Neutrophil (primary cell): ENCODE measurements around the gene EGFR.

Experiments used
- H3K27ac ChIP-seq: fragments of 200-600 bp; sonication (generic); 2 replicates; pipeline ENCODE4 v1.5.1; 2016; ENCODE audit warnings: mild to moderate bottlenecking, moderate library complexity
- H3K27me3 ChIP-seq: fragments of 200-600 bp; sonication (generic); 2 replicates; pipeline ENCODE4 v1.6.0; 2016; ENCODE audit warnings: mild to moderate bottlenecking
- H3K36me3 ChIP-seq: fragments of 200-600 bp; sonication (generic); 2 replicates; pipeline ENCODE4 v1.5.1; 2017
- H3K4me1 ChIP-seq, 2 experiments: fragments of 200-600 bp in 1 of 2; sonication (generic) in 1 of 2; 1 replicate in 1 of 2; 2 replicates in 1 of 2; pipeline versions ENCODE4 v1.5.1 to v1.6.1; 2013 to 2016; ENCODE audit warnings: low read depth in 1 of 2, low read length in 1 of 2, mild to moderate bottlenecking in 1 of 2, moderate library complexity in 1 of 2; ENCODE audit not compliant: control insufficient read depth in 1 of 2, insufficient read depth in 1 of 2
- H3K4me3 ChIP-seq, 2 experiments: fragments of 200-600 bp in 1 of 2; sonication (generic) in 1 of 2; 1 replicate in 1 of 2; 2 replicates in 1 of 2; pipeline ENCODE4 v1.5.1; 2013 to 2016; ENCODE audit warnings: low read depth in 1 of 2, low read length in 1 of 2, mild to moderate bottlenecking in 1 of 2, moderate library complexity in 1 of 2
- H3K9me3 ChIP-seq: fragments of 200-600 bp; sonication (generic); 2 replicates; pipeline ENCODE4 v1.5.1; 2016
- TF ChIP-seq, protein P1 (sequence below): fragments of 200-600 bp; sonication (generic); IDR thresholded peaks from 2 replicates; pipeline ENCODE4 v1.5.1; 2016; ENCODE audit warnings: antibody characterized with exemption

The EGFR gene

DNA sequence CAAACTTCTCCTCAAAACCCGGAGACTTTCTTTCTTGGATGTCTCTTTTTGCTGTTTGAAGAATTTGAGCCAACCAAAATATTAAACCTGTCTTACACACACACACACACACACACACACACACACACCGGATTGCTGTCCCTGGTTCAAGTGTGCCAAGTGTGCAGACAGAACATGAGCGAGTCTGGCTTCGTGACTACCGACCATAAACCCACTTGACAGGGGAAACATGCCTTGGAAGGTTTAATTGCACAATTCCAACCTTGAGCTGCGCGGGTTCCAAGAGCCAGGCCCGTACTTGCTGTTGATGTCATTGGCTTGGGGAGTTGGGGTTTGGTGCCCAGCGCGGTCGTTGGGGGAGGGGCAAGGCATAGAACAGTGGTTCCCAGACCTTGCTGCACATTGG lies 1.7 kb downstream of the EGFR start:
- Histone ChIP-seq H3K36me3 (no peaks in the 10 kb centered on the region), H3K27me3 (peaks cover 78% of the 10 kb centered on the region), H3K9me3 (no peaks in the 10 kb centered on the region), H3K4me1 (no peaks in the 10 kb centered on the region), H3K4me3 (no peak overlapping the region), H3K27ac (no peak overlapping the region)
- TF ChIP-seq, protein P1, sequence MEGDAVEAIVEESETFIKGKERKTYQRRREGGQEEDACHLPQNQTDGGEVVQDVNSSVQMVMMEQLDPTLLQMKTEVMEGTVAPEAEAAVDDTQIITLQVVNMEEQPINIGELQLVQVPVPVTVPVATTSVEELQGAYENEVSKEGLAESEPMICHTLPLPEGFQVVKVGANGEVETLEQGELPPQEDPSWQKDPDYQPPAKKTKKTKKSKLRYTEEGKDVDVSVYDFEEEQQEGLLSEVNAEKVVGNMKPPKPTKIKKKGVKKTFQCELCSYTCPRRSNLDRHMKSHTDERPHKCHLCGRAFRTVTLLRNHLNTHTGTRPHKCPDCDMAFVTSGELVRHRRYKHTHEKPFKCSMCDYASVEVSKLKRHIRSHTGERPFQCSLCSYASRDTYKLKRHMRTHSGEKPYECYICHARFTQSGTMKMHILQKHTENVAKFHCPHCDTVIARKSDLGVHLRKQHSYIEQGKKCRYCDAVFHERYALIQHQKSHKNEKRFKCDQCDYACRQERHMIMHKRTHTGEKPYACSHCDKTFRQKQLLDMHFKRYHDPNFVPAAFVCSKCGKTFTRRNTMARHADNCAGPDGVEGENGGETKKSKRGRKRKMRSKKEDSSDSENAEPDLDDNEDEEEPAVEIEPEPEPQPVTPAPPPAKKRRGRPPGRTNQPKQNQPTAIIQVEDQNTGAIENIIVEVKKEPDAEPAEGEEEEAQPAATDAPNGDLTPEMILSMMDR = no peak

DNA sequence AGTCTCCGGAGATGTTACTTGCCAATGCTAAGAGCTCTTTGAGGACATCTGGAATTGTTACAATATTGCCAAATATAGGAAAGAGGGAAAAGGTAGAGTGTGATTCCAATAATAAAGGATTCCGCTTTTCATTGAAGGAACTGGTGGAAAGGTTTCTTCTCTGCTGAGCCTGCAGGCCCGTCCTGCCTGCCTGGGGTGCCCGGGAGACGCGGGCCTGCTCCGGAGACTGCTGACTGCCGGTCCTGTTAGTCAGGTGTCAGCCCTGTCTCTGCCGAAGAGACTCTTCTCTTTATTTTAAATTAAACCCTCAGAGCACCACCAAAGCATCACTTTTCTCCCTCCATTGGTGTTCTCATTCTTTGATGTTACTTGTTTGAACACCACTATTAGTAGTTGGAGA lies 2.2 kb downstream of the EGFR start:
- H3K27me3 ChIP-seq = peaks cover 72% of the 10 kb centered on the region
- no peaks in the 10 kb centered on the region for H3K9me3 ChIP-seq
- H3K36me3 ChIP-seq = no peaks in the 10 kb centered on the region
- no peaks in the 10 kb centered on the region for H3K4me1 ChIP-seq
- no peak overlapping the region for H3K4me3 ChIP-seq
- H3K27ac ChIP-seq = no peak overlapping the region
- TF ChIP-seq, protein P1 = no peak

DNA sequence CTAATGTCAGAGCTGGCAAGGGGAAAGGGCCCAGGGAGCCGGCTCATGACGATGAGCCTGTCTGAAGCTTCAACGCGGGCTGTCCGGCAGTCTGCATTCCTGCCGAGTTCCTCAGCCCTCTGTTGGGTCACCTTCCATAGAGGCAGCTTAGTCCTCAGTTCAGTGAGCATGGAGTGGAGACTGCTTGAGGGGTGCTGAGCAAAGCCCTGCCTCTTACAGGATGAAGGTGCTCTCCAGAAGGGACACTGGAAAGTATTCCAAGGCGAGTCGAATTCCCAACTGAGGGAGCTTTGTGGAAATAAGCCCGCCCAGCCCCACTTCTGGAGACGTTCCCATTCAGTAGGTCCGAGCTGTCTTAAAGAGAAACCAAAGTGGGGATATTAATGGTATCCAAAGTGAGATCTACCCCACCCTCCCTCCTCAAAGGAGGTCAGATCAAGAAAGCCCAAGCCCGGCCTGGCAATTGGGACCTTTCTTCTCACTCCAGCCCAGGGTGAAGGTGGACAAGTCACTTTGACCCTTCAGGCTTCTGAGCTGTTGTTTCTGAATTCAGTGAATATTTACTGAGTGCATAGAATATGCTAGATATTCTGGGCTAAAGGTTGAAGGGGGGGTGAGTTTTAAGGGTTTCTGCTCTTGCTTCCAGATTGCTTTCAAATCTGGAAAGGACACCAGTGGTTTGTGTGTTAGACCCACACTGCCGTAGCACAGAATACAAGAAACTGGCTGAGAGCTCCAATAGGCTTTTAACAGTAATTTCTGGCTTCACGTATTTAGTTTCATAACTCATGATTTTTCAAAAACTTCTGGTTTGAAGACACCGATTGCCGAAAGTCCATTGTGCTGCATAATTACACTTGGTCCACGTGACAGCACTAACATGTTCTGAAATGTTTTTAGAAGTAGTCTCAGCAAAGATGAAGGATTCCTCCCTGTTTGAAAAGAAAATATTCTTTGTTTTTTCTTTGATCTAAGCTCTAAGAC lies 3.5 kb downstream of the EGFR start:
- Histone ChIP-seq H3K9me3 (no peaks in the 10 kb centered on the region), H3K36me3 (no peaks in the 10 kb centered on the region), H3K27me3 (peaks cover 60% of the 10 kb centered on the region), H3K4me1 (no peaks in the 10 kb centered on the region), H3K27ac (no peak overlapping the region), H3K4me3 (no peak overlapping the region)
- TF ChIP-seq, protein P1 = no peak

DNA sequence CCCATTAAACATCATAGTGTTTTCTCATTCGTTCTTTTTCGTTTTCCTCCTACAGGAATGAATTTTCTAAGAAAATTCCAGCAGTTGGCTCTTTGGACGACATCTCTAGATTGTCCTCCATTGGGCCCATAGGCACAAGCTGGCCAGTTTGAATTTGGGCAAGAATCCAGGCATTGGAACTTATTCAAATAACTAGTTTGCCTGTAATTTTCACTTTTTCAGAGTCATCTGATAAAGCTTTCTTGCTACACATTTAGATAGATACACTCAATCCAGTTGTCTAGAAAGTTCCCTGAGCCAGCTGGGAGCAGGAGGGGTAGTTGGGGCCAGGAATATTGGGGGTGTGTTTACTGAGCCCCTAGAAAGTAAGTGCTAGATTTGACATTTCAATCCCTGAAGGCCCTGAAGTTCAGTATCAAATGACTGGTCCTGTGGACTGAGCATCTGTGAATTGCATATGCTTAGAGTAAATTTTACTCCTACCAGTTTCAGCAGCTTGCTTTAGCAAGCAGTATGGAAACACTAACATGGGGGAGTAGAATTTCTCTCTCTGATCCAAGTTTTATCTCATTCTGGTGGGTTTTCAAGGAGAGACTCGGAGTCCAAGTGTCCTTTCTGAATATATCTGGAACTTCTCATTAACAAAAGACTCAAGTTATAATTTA lies 5.2 kb downstream of the EGFR start:
- H3K9me3 ChIP-seq = no peaks in the 10 kb centered on the region
- H3K4me1 ChIP-seq = no peaks in the 10 kb centered on the region
- peaks cover 43% of the 10 kb centered on the region for H3K27me3 ChIP-seq
- H3K27ac ChIP-seq = no peak overlapping the region
- TF ChIP-seq, protein P1 = no peak
- no peak overlapping the region for H3K4me3 ChIP-seq
- H3K36me3 ChIP-seq = no peaks in the 10 kb centered on the region

DNA sequence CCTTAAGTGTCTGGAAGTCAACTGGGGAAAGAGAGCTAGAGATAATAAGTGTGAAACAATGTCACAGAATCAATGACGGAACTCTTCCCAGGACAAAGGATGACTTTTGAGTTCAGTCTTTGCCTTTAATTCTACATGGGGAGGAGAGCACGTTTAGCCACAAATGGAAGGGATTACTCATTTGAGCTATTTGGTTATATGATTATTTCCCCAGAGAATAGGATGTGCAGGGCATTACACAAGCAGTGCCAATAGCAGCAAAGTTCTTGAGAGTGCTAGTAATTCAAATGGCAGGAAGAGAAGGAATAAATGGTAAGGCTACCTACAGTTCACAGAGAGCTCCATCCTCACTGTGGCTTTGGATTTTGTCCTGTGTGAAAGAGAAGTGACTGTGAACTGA lies 6.0 kb downstream of the EGFR start:
- Histone ChIP-seq H3K36me3 (no peaks in the 10 kb centered on the region), H3K27me3 (peaks cover 35% of the 10 kb centered on the region), H3K27ac (no peak overlapping the region), H3K9me3 (no peaks in the 10 kb centered on the region), H3K4me3 (no peak overlapping the region), H3K4me1 (no peaks in the 10 kb centered on the region)
- TF ChIP-seq, protein P1 = no peak
